Peyer's patch (tissue), 4 donors: Measurements from ENCODE around the gene TTC9. TPM values are rescaled to one million over a fixed set of nuclear protein-coding genes. Genes with fewer than 3 reads are reported as not detected.

Experiments
- DNase-seq, 3 donors: peaks; one replicate each; pipeline ENCODE4 v3.0.0-alpha.2; 2017 to 2019
- H3K27ac ChIP-seq, 4 donors: fragments of 200-600 bp; sonication (generic); one replicate each; pipeline ENCODE4 v1.5.1; 2016 to 2019
- H3K27me3 ChIP-seq, 2 donors: fragments of 200-600 bp; sonication (generic); one replicate each; pipeline ENCODE4 v1.5.1; 2019
- H3K36me3 ChIP-seq, 3 donors: fragments of 200-600 bp; sonication (generic); one replicate each; pipeline ENCODE4 v1.5.1; 2016 to 2019
- H3K4me1 ChIP-seq, 4 donors: fragments of 200-600 bp; sonication (generic); one replicate each; pipeline ENCODE4 v1.5.1; 2016 to 2019
- H3K4me3 ChIP-seq, 4 donors: fragments of 200-600 bp; sonication (generic); 1 replicate in 3 of 4; 2 replicates in 1 of 4; pipeline ENCODE4 v1.5.1; 2016 to 2019; ENCODE audit warnings: mild to moderate bottlenecking in 1 of 4
- H3K9me3 ChIP-seq, 4 donors: fragments of 200-600 bp; sonication (generic); one replicate each; pipeline ENCODE4 v1.5.1; 2016 to 2019; ENCODE audit warnings: mild to moderate bottlenecking in 1 of 4
- CTCF ChIP-seq, 6 experiments: fragments of 450-650 bp in 4 of 6; fragments of 200-600 bp in 2 of 6; sonication (generic) in 1 of 6; IDR thresholded peaks; one replicate each; pipeline ENCODE4 v1.5.1; 2017 to 2019; ENCODE audit warnings: antibody characterized with exemption in 6 of 6, mild to moderate bottlenecking in 3 of 6, moderate library complexity in 1 of 6
- POLR2A ChIP-seq, 2 donors: fragments of 450-650 bp; IDR thresholded peaks; one replicate each; pipeline ENCODE4 v1.5.1; 2017; ENCODE audit warnings: antibody characterized with exemption in 2 of 2, mild to moderate bottlenecking in 2 of 2, moderate library complexity in 2 of 2
- total RNA-seq, 4 donors: library from RNA; depleted of rRNA; stranded (reverse); fragments of >200 nt; gene quantifications; one replicate each; pipeline ENCODE4 v1.1.0, GENCODE V29; 2016

TTC9 gene
- total RNA-seq, 4 donors from 2014 or later: 0.35 to 0.83 (median 0.46) TPM

DNA sequence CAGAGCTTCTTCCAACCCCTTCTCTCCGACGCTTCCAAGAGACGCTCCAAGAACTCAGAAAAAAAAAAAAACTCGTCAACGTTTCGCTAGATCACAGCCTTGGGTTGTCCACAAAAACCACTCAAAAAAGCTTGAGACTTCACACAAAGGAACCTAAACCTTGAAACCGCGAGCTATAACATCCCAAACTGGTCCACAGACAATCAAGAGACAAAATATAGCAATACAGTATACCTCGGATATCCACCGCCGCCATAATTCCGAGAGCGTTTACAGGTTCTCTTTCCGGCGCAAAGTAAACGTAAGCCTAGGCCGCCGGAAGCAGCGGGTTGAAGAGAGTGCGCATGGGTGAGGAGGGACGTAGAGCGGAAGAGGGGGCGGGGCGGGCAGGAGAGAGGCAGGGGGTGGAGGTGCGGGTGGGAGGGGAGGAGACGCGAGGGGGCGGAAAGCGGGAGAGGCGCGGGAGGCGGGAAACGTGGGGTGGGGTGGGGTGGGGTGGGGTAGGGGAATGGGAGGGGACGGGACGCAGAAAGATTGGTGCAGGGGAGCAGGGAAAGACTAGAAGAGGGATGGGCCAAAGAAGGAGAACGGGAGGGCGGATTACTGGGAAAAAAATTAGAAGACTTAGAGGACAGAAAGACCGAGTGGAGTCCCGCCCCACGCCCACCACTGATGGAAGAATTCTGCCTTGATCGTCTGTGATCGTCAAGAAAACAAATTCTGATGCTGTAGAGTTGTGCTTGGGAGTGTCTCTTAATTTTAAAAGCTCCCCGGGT lies 41.1 kb upstream of the TTC9 start, which contains the start of gene MED6:
MED6 (minus strand) TSS at position 274 of the 776 bp plus-strand sequence; CDS start at position 256, 18 bp downstream.
- peaks cover 0 to 18% (median 0%) of the 10 kb centered on the region in 3 donors for H3K36me3 ChIP-seq
- peak; percentile 90 to 97 (median 91) for DNase-seq
- peak within 1 kb of the TSS; percentile 60 to 74 (median 67) for H3K27ac ChIP-seq
- no peak for TF ChIP-seq CTCF (IDR thresholded peaks at IDR 0.05)
- TF ChIP-seq POLR2A (IDR thresholded peaks at IDR 0.05): no peak
- H3K27me3 ChIP-seq: no peaks in the 10 kb centered on the region
- no peaks in the 10 kb centered on the region for H3K9me3 ChIP-seq
- peaks cover 0 to 10% (median 8%) of the 10 kb centered on the region in 4 donors for H3K4me1 ChIP-seq
- H3K4me3 ChIP-seq: peak within 1 kb of the TSS; percentile 61 to 75 (median 67)

GRCh38 chr14:70601162-70601561 lies 40.6 kb upstream of the TTC9 start:
- H3K9me3 ChIP-seq: no peaks in the 10 kb centered on the region
- peak overlapping the region in 2 of 4 donors; percentile 60 to 72 for H3K27ac ChIP-seq
- TF ChIP-seq POLR2A (IDR thresholded peaks at IDR 0.05) (no peak), CTCF (IDR thresholded peaks at IDR 0.05) (no peak)
- no peaks in the 10 kb centered on the region for H3K27me3 ChIP-seq
- peaks cover 0 to 13% (median 0%) of the 10 kb centered on the region in 3 donors for H3K36me3 ChIP-seq
- DNase-seq: no peak
- peak overlapping the region; percentile 61 to 75 (median 67) for H3K4me3 ChIP-seq
- peaks cover 0 to 10% (median 8%) of the 10 kb centered on the region in 4 donors for H3K4me1 ChIP-seq

- peaks cover 0 to 2% (median 0%) of the 10 kb centered on the region in 3 donors for H3K36me3 ChIP-seq
- H3K4me1 ChIP-seq: peaks cover 0 to 10% (median 8%) of the 10 kb centered on the region in 4 donors
- no peak for DNase-seq
- H3K9me3 ChIP-seq: no peaks in the 10 kb centered on the region
- no peak overlapping the region for H3K4me3 ChIP-seq
- no peak overlapping the region for H3K27ac ChIP-seq
- H3K27me3 ChIP-seq: no peaks in the 10 kb centered on the region
- TF ChIP-seq CTCF (IDR thresholded peaks at IDR 0.05) (no peak), POLR2A (IDR thresholded peaks at IDR 0.05) (no peak)
Observed at GRCh38 chr14:70602254-70602653, 39.5 kb upstream of the TTC9 start.

GRCh38 chr14:70611216-70611615 lies 30.5 kb upstream of the TTC9 start:
- Histone ChIP-seq H3K9me3 (no peaks in the 10 kb centered on the region), H3K27ac (no peak overlapping the region), H3K36me3 (no peaks in the 10 kb centered on the region), H3K4me1 (no peaks in the 10 kb centered on the region), H3K4me3 (no peak overlapping the region), H3K27me3 (no peaks in the 10 kb centered on the region)
- no peak for TF ChIP-seq POLR2A (IDR thresholded peaks at IDR 0.05)
- no peak for TF ChIP-seq CTCF (IDR thresholded peaks at IDR 0.05)
- no peak for DNase-seq

- Histone ChIP-seq H3K4me3 (no peak overlapping the region), H3K9me3 (no peaks in the 10 kb centered on the region), H3K27ac (no peak overlapping the region), H3K36me3 (no peaks in the 10 kb centered on the region), H3K27me3 (no peaks in the 10 kb centered on the region), H3K4me1 (no peaks in the 10 kb centered on the region)
- no peak for TF ChIP-seq POLR2A (IDR thresholded peaks at IDR 0.05)
- no peak for TF ChIP-seq CTCF (IDR thresholded peaks at IDR 0.05)
- DNase-seq: no peak
Observed at GRCh38 chr14:70616646-70617045, 25.1 kb upstream of the TTC9 start.
